MM.1S (cell line): Measurements from ENCODE around the gene UST.

Source experiments
- DNase-seq: peaks from one replicate; pipeline ENCODE4 v3.0.0-alpha.2; 2015
- H2AFZ ChIP-seq: fragments of 300-600 bp; sonication (generic); 2 replicates; pipeline ENCODE4 v1.6.0; 2016; ENCODE audit warnings: antibody characterized with exemption, low read length
- H3F3A ChIP-seq: fragments of 300-600 bp; sonication (generic); 2 replicates; pipeline ENCODE4 v1.6.1; 2016; ENCODE audit warnings: mild to moderate bottlenecking, antibody characterized with exemption, low read length, moderate library complexity, mixed read lengths; ENCODE audit not compliant: insufficient read depth
- H3K27ac ChIP-seq: fragments of 300-600 bp; sonication (generic); 2 replicates; pipeline ENCODE4 v1.5.1; 2016; ENCODE audit warnings: mild to moderate bottlenecking, low read length
- H3K27me3 ChIP-seq: fragments of 300-600 bp; sonication (generic); replicated peaks from 2 replicates; pipeline ENCODE4 v1.6.0; 2016; ENCODE audit warnings: low read length; ENCODE audit not compliant: insufficient read depth
- H3K36me3 ChIP-seq: fragments of 300-600 bp; sonication (generic); replicated peaks from 2 replicates; pipeline ENCODE4 v1.6.1; 2016; ENCODE audit warnings: mild to moderate bottlenecking, low read length, mixed read lengths; ENCODE audit not compliant: insufficient read depth
- H3K4me1 ChIP-seq: fragments of 300-600 bp; sonication (generic); 2 replicates; pipeline ENCODE4 v1.6.1; 2016; ENCODE audit warnings: low read length, mixed read lengths
- H3K4me2 ChIP-seq: fragments of 300-600 bp; sonication (generic); 2 replicates; pipeline ENCODE4 v1.6.0; 2016; ENCODE audit warnings: low read depth, low read length
- H3K4me3 ChIP-seq: fragments of 300-600 bp; sonication (generic); 2 replicates; pipeline ENCODE4 v1.5.1; 2016; ENCODE audit warnings: low read length, mixed read lengths
- H3K79me2 ChIP-seq: fragments of 300-600 bp; sonication (generic); 2 replicates; pipeline ENCODE4 v1.6.1; 2016; ENCODE audit warnings: mixed run types, low read length, mixed read lengths
- H3K9ac ChIP-seq: fragments of 300-600 bp; sonication (generic); 2 replicates; pipeline ENCODE4 v1.6.1; 2016; ENCODE audit warnings: low read length, mixed read lengths
- H3K9me2 ChIP-seq: fragments of 300-600 bp; sonication (generic); replicated peaks from 2 replicates; pipeline ENCODE4 v1.6.1; 2016; ENCODE audit warnings: mild to moderate bottlenecking, low read length, mixed read lengths; ENCODE audit not compliant: insufficient read depth
- H3K9me3 ChIP-seq: fragments of 300-600 bp; sonication (generic); replicated peaks from 2 replicates; pipeline ENCODE4 v1.6.1; 2016; ENCODE audit warnings: mild to moderate bottlenecking, low read length, mixed read lengths; ENCODE audit not compliant: insufficient read depth
- H4K20me1 ChIP-seq: fragments of 300-600 bp; sonication (generic); 2 replicates; pipeline ENCODE4 v1.6.1; 2016; ENCODE audit warnings: mild to moderate bottlenecking, low read length, moderate library complexity, mixed read lengths; ENCODE audit not compliant: insufficient read depth
- CTCF ChIP-seq: fragments of 300-600 bp; sonication (generic); IDR thresholded peaks from 2 replicates; pipeline ENCODE4 v1.5.1; 2016; ENCODE audit warnings: antibody characterized with exemption, low read length, mixed read lengths
- EZH2 ChIP-seq: fragments of 300-600 bp; sonication (generic); optimal IDR thresholded peaks from 2 replicates; pipeline ENCODE3; 2017; ENCODE audit warnings: low read depth, mild to moderate bottlenecking, antibody characterized with exemption, low read length, mixed read lengths
- EZH2phosphoT487 ChIP-seq: fragments of 300-600 bp; sonication (generic); IDR thresholded peaks from 2 replicates; pipeline ENCODE4 v1.6.1; 2018; ENCODE audit warnings: antibody characterized with exemption, low read length

The UST gene, protein sequence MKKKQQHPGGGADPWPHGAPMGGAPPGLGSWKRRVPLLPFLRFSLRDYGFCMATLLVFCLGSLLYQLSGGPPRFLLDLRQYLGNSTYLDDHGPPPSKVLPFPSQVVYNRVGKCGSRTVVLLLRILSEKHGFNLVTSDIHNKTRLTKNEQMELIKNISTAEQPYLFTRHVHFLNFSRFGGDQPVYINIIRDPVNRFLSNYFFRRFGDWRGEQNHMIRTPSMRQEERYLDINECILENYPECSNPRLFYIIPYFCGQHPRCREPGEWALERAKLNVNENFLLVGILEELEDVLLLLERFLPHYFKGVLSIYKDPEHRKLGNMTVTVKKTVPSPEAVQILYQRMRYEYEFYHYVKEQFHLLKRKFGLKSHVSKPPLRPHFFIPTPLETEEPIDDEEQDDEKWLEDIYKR

GRCh38 chr6:148746363-148747144, at the start of gene UST:
TSS of gene UST (plus strand) at chr6:148747030. CDS start at chr6:148747431, 401 bp downstream.
- no peaks in the 10 kb centered on the region for H4K20me1 ChIP-seq
- no peaks in the 10 kb centered on the region for H3F3A ChIP-seq
- H3K9me3 ChIP-seq: no peaks in the 10 kb centered on the region
- TF ChIP-seq EZH2phosphoT487 (no peak), CTCF (peak; percentile 28), EZH2 (no peak)
- H3K36me3 ChIP-seq: no peaks in the 10 kb centered on the region
- no peak within 1 kb of the TSS for H3K9ac ChIP-seq
- H3K79me2 ChIP-seq: no peaks in the 10 kb centered on the region
- H3K9me2 ChIP-seq: no peaks in the 10 kb centered on the region
- H3K27me3 ChIP-seq: no peaks in the 10 kb centered on the region
- no peak within 1 kb of the TSS for H3K27ac ChIP-seq
- DNase-seq: peak; percentile 7
- no peaks in the 10 kb centered on the region for H3K4me1 ChIP-seq
- H2AFZ ChIP-seq: peak within 1 kb of the TSS; percentile 63
- H3K4me3 ChIP-seq: peak within 1 kb of the TSS; percentile 60
- H3K4me2 ChIP-seq: peak within 1 kb of the TSS; percentile 69; the same call in 1 of the 2 replicates

DNA sequence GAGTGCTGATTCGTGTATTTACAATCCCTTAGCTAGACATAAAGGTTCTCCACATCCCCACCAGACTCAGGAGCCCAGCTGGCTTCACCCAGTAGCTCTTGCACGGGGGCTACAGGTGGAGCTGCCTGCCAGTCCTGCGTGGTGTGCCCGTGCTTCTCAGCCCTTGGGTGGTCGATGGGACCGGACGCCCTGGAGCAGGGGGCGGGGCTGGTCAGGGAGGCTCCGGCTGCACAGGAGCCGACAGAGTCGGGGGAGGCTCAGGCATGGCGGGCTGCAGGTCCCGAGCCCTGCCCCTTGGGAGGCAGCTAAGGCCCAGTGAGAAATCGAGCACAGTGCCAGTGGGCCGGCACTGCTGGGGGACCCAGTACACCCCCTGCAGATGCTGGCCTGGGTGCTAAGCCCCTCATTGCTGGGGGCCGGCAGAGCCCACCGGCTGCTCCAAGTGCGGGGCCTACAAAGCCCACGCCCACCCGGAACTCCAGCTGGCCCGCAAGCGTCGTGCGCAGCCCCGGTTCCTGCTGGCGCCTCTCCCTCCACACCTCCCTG, 48.9 kb upstream of the UST start:
- H3K9me2 ChIP-seq: no peaks in the 10 kb centered on the region
- H3K27me3 ChIP-seq: no peaks in the 10 kb centered on the region
- no peaks in the 10 kb centered on the region for H3K9me3 ChIP-seq
- H3K4me1 ChIP-seq: no peaks in the 10 kb centered on the region
- H4K20me1 ChIP-seq: no peaks in the 10 kb centered on the region
- no peak for DNase-seq
- H2AFZ ChIP-seq: no peak overlapping the region
- H3K27ac ChIP-seq: no peak overlapping the region
- TF ChIP-seq EZH2 (no peak), CTCF (no peak), EZH2phosphoT487 (no peak)
- H3F3A ChIP-seq: 0 out of 2 replicates have a peak, but pooled peaks cover 2% of the 10 kb centered on the region
- no peaks in the 10 kb centered on the region for H3K36me3 ChIP-seq
- no peak overlapping the region for H3K4me3 ChIP-seq
- H3K79me2 ChIP-seq: no peaks in the 10 kb centered on the region
- no peak overlapping the region for H3K9ac ChIP-seq
- no peak overlapping the region for H3K4me2 ChIP-seq

- no peak for DNase-seq
- H3K9me3 ChIP-seq: no peaks in the 10 kb centered on the region
- no peaks in the 10 kb centered on the region for H4K20me1 ChIP-seq
- H3K36me3 ChIP-seq: no peaks in the 10 kb centered on the region
- 0 out of 2 replicates have a peak, but pooled peaks cover 2% of the 10 kb centered on the region for H3F3A ChIP-seq
- no peaks in the 10 kb centered on the region for H3K9me2 ChIP-seq
- no peaks in the 10 kb centered on the region for H3K27me3 ChIP-seq
- no peaks in the 10 kb centered on the region for H3K4me1 ChIP-seq
- H3K9ac ChIP-seq: no peak overlapping the region
- TF ChIP-seq EZH2phosphoT487: no peak
- no peak for TF ChIP-seq EZH2
- no peak for TF ChIP-seq CTCF
- no peak overlapping the region for H3K4me3 ChIP-seq
- no peak overlapping the region for H2AFZ ChIP-seq
- H3K27ac ChIP-seq: no peak overlapping the region
- no peak overlapping the region for H3K4me2 ChIP-seq
- H3K79me2 ChIP-seq: no peaks in the 10 kb centered on the region
Measured at GRCh38 chr6:148698671-148699180, 48.1 kb upstream of the UST start.
